Stimulated activated memory B cell treated with anti-CD40 and anti-IgM and Interleukin-4, amounts not matched to agents 10 μg/mL and 1 μg/mL and 100 μg/mL, for 72 hours (primary cell): ENCODE results near the gene TTLL6.
"Not testable (repeated sequence)": the region's sequence is repeated elsewhere in the genome, so short reads cannot be mapped to it uniquely, and the experiment has no call there.

Source experiments
- ATAC-seq: fragments of 150-1000 bp; cut with Tn5 transposase; 2 replicates; pipeline ENCODE4 v1.10.0; 2021
- H3K27ac Mint-ChIP-seq: one replicate; pipeline ENCODE4 v1.8.0; 2022; ENCODE audit warnings: mild to moderate bottlenecking, mixed read lengths
- H3K27me3 Mint-ChIP-seq: one replicate; pipeline ENCODE4 v1.8.0; 2022; ENCODE audit warnings: mixed read lengths
- H3K36me3 Mint-ChIP-seq: one replicate; pipeline ENCODE4 v1.8.0; 2022; ENCODE audit warnings: mixed read lengths
- H3K4me1 Mint-ChIP-seq: one replicate; pipeline ENCODE4 v1.8.0; 2022; ENCODE audit warnings: mixed read lengths
- H3K4me3 Mint-ChIP-seq: one replicate; pipeline ENCODE4 v1.8.0; 2022; ENCODE audit warnings: mild to moderate bottlenecking, moderate library complexity, mixed read lengths
- H3K9me3 Mint-ChIP-seq: one replicate; pipeline ENCODE4 v1.8.0; 2022; ENCODE audit warnings: mixed read lengths

Gene TTLL6

GRCh38 chr17:48719642-48720265, 97.3 kb downstream of the TTLL6 start:
- peaks cover 81% of the 10 kb centered on the region for H3K27me3 Mint-ChIP-seq
- H3K9me3 Mint-ChIP-seq = no peaks in the 10 kb centered on the region
- no peaks in the 10 kb centered on the region for H3K36me3 Mint-ChIP-seq
- no peak for ATAC-seq
- H3K4me3 Mint-ChIP-seq = no peak overlapping the region
- peaks cover 22% of the 10 kb centered on the region for H3K4me1 Mint-ChIP-seq
- H3K27ac Mint-ChIP-seq = no peak overlapping the region

GRCh38 chr17:48718761-48719641, 98.0 kb downstream of the TTLL6 start:
- Mint-ChIP-seq H3K4me3 (no peak overlapping the region), H3K27me3 (peaks cover 81% of the 10 kb centered on the region), H3K9me3 (no peaks in the 10 kb centered on the region), H3K36me3 (no peaks in the 10 kb centered on the region), H3K27ac (no peak overlapping the region), H3K4me1 (peaks cover 15% of the 10 kb centered on the region)
- ATAC-seq = no peak

DNA sequence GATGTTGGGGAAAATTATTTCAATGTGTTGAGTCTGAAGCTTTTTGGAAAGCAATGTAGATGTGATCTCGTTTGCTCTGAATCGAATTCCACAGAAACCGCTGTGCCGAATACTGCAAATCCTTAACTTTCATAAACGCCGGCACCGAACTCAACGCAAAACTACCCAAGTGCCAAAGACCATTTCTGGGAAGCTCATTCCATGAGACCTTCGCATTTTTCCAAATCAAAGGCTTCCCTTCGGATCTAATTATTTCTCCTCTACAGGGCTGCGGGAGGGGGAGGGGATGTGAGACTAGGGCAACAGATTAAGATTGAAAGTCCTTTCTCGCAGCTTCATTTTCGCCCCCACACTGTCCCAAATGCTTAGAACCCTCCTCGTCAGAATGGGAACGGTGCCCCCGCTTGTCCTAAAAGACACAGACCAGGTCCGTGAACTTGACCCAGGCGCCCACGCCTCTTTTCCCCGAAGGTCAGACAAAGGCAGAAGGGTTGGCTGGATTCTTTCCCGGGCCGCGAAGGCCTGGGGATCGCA, 98.7 kb downstream of the TTLL6 start:
- H3K4me3 Mint-ChIP-seq = no peak overlapping the region

DNA sequence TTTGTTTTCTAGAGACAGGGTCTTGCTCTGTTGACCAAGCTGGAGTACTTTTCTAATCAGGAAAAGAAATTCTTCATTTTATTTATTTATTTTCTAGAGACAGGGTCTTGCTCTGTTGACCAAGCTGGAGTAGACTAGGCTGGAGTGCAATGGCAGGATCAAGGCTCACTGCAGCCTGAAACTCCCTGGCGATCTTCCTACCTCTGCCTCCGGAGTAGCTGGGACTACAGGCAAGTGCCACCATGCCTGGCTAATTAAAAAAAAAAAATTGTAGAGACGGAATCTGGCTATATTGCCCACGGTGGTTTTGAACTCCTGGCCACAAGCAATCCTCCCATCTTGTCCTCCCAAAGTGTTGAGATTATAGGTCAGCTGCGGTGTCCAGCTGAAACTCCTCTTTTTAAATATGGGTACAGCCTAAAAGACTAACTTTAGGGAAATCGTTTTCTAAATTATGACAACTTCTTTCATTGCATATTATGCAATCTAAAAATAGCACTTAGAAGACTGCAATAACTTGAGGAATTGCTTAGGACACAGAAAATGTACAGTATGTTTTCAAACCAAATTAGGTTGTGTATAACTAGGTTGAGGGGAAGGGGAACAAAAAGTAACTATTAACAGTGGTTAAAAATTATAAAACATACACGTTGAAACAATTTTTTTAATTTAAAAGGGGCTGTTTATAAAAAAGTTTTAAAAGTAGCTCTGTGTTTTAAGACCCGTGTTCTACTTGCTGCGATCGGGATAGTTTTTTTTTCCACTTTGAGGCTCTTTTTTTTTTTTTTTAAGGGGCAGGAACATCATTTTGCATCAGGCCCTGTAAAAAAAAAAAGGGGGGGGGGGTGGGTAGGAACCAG, 99.4 kb downstream of the TTLL6 start:
- H3K4me3 Mint-ChIP-seq = no peak overlapping the region
- no peaks in the 10 kb centered on the region for H3K36me3 Mint-ChIP-seq
- ATAC-seq = no peak

More for the DNA sequence above, 98.7 kb downstream of the TTLL6 start:
- Mint-ChIP-seq H3K9me3 (no peaks in the 10 kb centered on the region), H3K36me3 (no peaks in the 10 kb centered on the region), H3K27me3 (peaks cover 80% of the 10 kb centered on the region), H3K27ac (no peak overlapping the region), H3K4me1 (peaks cover 8% of the 10 kb centered on the region)
- no peak for ATAC-seq

GRCh38 chr17:48716549-48716948, 100.5 kb downstream of the TTLL6 start:
- not testable (repeated sequence) for H3K36me3 Mint-ChIP-seq

More for the DNA sequence above, 99.4 kb downstream of the TTLL6 start:
- Mint-ChIP-seq H3K27me3 (peaks cover 79% of the 10 kb centered on the region), H3K27ac (no peak overlapping the region), H3K4me1 (peaks cover under 1% of the 10 kb centered on the region), H3K9me3 (no peaks in the 10 kb centered on the region)

DNA sequence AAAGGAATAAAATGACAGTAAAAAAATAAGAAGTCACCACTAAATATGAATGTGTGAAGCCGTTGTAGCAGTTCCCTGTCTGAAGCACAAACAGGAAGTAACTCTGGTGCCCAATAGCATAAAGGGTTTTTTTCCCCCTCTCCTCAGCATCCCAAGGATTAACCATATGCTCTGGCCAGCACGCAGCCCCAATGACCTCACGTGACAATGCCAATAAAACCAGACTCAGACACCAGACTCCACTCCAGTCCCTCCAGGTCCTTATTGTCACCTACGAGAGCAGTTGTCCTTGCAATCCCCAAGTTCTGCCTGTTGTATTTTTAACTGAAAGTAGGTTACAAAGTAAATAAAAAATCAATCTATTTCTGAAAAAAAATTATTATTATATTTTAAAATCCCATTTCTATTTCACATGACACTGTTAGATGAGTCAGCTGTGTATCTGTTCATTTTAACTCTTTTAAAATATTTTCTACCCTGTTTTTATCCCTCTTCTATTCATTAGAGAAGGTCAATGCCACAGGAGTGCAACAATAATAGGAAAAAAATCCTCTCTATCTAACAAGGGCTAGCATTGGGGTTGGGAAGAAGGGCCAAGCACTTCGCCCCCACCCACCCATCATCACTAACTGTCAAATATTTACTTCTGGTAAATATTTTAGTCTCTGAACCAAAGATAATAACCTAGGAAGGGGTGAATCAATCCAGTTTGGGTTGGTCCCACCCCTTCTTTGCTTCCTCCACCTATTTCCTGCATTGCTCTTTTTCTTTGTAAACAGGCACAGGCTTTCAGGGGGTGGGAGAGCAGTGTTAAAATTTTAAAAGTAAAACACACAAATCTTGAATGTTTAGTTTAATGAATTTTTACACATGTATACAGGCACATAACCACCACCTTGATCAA, 101.3 kb downstream of the TTLL6 start:
- ATAC-seq = no peak
- Mint-ChIP-seq H3K27me3 (peaks cover 80% of the 10 kb centered on the region), H3K27ac (no peak overlapping the region), H3K4me3 (no peak overlapping the region), H3K9me3 (no peaks in the 10 kb centered on the region), H3K4me1 (no peaks in the 10 kb centered on the region), H3K36me3 (no peaks in the 10 kb centered on the region)

More at GRCh38 chr17:48716549-48716948, 100.5 kb downstream of the TTLL6 start:
- not testable (repeated sequence) for H3K9me3 Mint-ChIP-seq, ATAC-seq, H3K4me3 Mint-ChIP-seq, H3K27ac Mint-ChIP-seq, H3K4me1 Mint-ChIP-seq
- H3K27me3 Mint-ChIP-seq = peaks cover 79% of the 10 kb centered on the region
